GM19240 (cell line): ENCODE results near the gene IGFLR1.
A peak's percentile ranks its signal among the peaks of the same experiment; 100 is the strongest.
"Not testable (repeated sequence)": the region's sequence is repeated elsewhere in the genome, so short reads cannot be mapped to it uniquely, and the experiment has no call there.

ENCODE experiments used
- DNase-seq: peaks from one replicate; pipeline ENCODE4 v3.0.0; 2011; ENCODE audit warnings: low spot score; ENCODE audit not compliant: insufficient read length

Gene IGFLR1

GRCh38 chr19:35725216-35725861 lies 16.9 kb downstream of the IGFLR1 start:
- DNase-seq, result no peak

GRCh38 chr19:35724560-35724959 lies 17.7 kb downstream of the IGFLR1 start:
- no peak for DNase-seq

DNA sequence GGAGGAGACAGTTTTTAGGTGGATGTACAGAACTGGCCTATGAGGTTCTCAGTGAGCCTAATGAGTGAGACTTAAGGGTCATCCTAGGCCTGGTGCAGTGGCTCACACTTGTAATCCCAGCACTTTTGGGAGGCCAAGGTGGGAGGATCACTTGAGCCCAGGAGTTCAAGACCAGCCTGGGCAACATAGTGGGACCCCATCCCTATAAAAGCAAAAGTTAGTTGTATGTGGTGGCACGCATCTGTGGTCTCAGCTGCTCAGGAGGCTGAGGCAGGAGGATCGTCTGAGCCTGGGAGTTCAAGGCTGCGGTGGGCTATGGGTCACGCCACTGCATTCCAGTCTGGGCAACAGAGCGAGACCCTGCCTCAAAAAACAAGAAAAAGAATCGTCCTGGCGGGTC lies 18.1 kb downstream of the IGFLR1 start:
- DNase-seq, result not testable (repeated sequence)

GRCh38 chr19:35723671-35724070 lies 18.6 kb downstream of the IGFLR1 start:
- no peak for DNase-seq

DNA sequence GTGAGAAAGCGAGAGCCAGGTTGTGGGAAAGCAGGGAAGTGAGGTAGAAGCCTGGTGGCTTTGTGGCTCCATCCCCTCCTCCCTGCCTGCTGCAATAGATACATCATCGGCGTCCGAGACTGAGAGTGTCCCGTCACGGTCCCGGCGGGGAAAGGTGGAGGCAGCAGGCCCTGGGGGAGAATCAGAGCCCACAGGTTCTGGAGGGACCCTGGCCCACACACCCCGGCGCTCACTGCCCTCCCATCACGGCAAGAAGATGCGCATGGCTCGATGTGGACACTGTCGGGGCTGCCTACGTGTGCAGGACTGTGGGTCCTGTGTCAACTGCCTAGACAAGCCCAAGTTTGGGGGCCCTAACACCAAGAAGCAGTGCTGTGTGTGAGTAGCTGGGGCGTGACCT lies 19.4 kb downstream of the IGFLR1 start:
- no peak for DNase-seq

DNA sequence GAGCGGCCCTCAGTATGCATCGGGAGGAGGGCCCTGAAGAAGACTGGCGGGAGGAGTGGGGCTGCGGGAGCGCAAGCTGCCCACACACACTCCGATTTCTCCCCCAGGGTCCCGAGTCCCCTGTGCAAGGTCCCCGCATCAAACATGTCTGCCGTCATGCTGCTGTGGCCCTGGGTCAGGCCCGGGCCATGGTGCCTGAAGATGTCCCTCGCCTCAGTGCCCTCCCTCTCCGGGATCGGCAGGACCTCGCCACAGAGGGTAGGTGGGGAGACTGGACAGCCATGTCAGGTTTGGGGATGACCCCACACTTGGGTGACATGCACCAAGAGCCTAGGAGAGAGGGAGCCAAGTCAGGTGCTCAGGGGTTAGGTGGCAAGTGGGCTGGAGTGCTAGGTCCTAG lies 19.8 kb downstream of the IGFLR1 start:
- no peak for DNase-seq

- DNase-seq, result no peak
Observed at GRCh38 chr19:35721374-35721773, 20.9 kb downstream of the IGFLR1 start.

DNA sequence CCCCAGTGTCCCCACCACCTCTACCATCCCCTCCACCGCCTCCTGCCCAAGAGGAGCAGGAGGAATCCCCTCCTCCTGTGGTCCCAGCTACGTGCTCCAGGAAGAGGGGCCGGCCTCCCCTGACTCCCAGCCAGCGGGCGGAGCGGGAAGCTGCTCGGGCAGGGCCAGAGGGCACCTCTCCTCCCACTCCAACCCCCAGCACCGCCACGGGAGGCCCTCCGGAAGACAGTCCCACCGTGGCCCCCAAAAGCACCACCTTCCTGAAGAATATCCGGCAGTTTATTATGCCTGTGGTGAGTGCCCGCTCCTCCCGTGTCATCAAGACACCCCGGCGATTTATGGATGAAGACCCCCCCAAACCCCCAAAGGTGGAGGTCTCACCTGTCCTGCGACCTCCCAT lies 21.6 kb downstream of the IGFLR1 start:
- no peak for DNase-seq

DNA sequence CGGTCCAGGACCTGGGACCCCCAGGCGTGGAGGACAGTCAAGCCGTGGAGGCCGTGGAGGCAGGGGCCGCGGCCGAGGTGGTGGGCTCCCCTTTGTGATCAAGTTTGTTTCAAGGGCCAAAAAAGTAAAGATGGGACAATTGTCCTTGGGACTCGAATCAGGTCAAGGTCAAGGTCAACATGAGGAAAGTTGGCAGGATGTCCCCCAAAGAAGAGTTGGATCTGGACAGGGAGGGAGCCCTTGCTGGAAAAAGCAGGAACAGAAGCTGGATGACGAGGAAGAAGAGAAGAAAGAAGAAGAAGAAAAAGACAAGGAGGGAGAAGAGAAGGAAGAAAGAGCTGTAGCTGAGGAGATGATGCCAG lies 22.1 kb downstream of the IGFLR1 start:
- no peak for DNase-seq

DNA sequence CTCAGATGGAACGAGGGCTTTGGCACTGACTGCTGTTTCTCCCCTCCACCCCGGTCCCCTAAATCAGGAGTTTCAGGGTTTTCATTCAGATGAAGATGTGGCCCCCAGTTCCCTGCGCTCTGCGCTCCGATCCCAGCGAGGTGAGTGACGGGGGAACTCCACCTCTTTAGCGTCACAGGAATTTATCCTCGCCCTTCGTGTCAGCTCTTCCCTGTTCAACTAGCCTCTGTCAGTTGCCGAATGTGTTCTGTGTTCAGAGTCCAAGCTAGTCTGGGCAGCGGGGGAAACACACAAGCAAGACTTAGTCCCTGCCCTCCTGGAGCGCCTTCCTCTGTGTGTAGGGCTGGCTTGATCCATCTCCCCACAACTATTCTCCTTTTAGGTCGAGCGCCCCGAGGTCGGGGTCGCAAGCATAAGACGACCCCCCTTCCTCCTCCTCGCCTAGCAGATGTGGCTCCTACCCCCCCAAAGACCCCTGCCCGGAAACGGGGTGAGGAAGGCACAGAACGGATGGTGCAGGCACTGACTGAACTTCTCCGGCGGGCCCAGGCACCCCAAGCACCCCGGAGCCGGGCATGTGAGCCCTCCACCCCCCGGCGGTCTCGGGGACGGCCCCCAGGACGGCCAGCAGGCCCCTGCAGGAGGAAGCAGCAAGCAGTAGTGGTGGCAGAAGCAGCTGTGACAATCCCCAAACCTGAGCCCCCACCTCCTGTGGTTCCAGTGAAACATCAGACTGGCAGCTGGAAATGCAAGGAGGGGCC lies 22.7 kb downstream of the IGFLR1 start:
- no peak for DNase-seq

- peak; percentile 60 for DNase-seq
Observed at GRCh38 chr19:35718345-35719041, 23.8 kb downstream of the IGFLR1 start.

- DNase-seq, result peak; percentile 98
Observed at GRCh38 chr19:35717665-35718344, 24.4 kb downstream of the IGFLR1 start, which contains the start of gene KMT2B. Gene KMT2B, plus strand, starts transcription at chr19:35718003. Its CDS starts 16 bp downstream, at chr19:35718019.

GRCh38 chr19:35716801-35717664 lies 25.2 kb downstream of the IGFLR1 start:
- peak; percentile 52 for DNase-seq

DNA sequence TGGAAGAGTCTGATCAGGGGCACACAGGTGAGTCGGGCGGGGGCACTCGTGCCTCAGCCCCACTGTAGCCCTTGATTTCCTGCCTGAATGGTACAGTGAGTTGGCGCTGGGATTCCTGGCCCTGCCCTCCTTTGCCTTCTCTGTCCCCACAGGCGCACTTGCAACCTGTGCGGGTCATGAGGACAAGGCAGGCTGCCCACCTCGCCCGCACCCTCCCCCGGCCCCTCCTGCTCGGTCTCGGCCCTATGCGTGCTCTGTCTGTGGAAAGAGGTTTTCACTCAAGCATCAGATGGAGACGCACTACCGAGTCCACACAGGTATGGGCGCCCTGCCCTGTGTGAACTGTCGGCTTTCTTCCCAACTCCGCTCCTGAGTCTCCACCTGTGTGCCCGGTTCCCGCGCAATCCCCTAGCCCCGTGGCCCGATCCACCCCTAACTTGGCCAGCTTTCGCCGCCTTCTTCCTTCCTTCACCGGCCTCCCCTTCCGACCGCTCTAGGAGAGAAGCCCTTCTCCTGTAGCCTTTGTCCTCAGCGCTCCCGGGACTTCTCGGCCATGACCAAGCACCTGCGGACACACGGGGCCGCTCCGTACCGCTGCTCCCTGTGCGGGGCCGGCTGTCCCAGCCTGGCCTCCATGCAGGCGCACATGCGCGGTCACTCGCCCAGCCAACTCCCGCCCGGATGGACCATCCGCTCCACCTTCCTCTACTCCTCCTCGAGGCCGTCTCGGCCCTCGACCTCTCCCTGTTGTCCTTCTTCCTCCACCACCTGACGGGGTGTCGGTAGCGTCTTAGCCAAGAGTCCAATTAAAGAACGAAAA lies 26.1 kb downstream of the IGFLR1 start:
- DNase-seq, result no peak

- DNase-seq, result no peak
Observed at GRCh38 chr19:35715355-35715809, 26.9 kb downstream of the IGFLR1 start.

GRCh38 chr19:35714601-35715354 lies 27.5 kb downstream of the IGFLR1 start:
- no peak for DNase-seq

DNA sequence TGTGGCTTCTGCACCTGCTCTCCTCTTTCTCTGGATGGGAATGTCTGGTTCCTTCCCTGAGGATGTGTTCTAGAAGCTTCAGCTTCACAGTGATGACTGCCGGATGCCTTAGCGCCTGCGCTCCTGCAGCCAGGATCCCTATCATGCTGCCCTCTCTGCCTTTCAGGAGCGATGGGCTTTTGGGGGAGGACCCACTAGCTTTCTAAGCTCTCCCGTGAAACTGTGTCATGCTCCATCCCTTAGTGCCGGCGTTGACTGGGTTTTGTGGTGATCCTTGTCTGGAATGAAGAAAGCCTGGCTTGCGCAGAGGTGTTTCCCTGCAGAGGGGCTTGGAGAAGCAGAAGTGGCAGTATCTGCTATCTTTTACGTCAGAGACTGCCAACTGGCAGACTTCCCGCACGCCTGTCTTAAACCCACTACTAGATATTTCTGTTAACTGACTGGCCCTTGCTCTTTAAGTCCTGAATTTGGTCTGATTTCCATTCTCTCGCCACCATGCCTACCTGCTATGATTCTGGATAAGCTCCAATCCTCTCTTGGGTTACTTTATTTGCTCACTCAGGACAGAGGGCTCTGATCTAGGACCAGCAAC lies 28.3 kb downstream of the IGFLR1 start:
- DNase-seq, result no peak

GRCh38 chr19:35713506-35713850 lies 28.8 kb downstream of the IGFLR1 start:
- DNase-seq, result no peak
